GM18511 (cell line): ENCODE results near the gene PLPPR1.
"Not testable (repeated sequence)": the region's sequence is repeated elsewhere in the genome, so short reads cannot be mapped to it uniquely, and the experiment has no call there.

ENCODE experiments used
- ATAC-seq: cut with Tn5 transposase; IDR thresholded peaks from one replicate; pipeline ENCODE4 v1.9.1; 2021; ENCODE audit warnings: mild to moderate bottlenecking, moderate library complexity; ENCODE audit not compliant: unreplicated experiment

PLPPR1 gene

DNA sequence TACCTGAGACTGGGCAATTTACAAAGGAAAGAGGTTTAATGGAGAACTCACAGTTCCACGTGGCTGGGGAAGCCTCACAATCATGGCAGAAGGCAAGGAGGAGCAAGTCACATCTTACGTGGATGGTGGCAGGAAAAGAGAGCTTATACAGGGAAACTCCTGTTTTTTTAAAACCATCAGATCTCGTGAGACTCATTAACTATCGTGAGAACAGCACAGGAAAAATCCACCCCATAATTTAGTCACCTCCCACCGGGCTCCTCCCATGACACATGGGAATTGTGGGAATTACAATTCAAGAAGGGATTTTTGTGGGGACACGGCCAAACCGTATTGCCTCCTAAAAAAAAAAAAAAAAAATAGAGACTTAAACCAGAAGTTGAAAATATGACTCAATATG, 11.1 kb downstream of the PLPPR1 start:
- ATAC-seq: not testable (repeated sequence)

DNA sequence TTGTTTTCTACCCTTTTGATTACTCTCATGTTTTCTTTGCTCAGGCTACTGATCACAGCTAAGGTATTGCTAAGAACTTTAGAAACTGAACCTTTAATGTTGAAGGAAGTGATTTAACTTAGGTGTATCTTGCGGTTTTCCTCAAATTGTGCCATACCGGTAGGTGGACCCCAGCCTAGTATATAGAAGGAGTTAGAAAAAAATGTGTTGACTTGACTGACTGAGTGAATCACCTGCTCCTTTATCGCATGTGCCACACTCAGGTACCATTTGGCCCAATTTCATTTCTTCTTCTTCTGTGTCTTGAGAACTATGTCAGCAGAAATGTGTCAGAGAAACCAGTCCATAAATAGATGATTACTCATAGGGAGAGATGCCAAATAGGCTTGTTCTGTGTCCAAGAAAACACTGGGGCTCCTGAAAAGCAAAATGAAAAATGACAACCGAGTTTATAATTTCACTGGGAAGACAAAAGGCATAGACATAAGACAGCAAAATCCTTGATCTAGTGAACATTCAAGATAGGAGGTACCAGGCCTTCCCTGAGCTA, 19.4 kb downstream of the PLPPR1 start:
- no peak for ATAC-seq

DNA sequence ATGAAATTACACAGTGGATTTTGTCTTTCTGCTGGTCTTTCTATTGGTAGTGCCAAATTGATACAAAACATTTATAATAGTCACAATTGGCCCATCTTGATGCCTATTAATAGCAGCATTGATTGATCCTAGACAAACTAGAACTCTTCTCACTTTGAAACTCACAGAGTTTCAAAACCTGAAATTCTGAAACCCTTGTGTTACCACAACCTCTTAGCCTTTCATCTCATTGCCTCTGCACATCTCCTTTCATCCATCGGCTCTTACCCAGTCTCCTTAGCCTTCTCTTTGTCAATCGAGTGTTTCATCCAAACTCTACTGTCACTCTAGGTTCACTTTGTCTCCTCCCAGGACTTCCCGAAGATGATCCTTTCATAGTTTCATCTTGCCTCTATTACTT, 22.1 kb downstream of the PLPPR1 start:
- no peak for ATAC-seq

DNA sequence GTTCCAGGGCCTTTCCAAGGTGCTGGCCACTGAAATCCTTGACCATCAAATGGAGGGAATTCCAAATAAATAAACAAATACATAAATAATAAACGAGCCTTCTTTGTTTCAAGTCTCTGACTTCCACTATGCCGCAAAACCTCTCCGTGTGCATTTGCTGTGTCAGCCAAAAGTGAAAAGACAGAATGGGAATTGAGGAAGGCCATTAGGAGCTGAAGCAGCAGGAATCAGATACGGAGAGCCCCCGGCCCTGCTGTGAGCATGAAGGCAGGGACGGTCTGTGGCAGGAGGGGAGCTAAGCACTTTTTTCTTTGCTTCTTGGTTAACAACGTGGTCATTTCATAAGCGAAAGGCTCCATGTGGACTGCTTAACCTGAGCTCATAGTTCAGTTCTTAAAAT, 26.1 kb downstream of the PLPPR1 start:
- no peak for ATAC-seq

DNA sequence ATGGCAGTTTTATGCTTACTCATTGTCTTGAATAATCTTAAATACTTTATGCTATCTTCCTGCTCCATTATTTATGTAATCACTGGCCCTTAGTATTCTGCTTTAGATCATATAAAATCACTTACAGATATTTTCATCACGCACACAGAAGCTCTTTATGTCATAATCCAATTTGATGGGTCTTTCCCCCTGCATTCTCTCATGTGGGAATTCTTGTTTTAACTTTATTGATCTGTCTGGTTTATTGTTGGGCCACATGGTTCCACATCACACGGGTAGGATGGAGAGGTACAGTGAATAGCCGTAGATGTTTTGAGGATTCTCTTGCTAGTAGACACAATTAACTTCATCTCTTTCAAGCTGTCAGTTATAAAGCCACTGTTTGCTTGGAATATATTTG, 27.0 kb downstream of the PLPPR1 start:
- ATAC-seq: no peak

DNA sequence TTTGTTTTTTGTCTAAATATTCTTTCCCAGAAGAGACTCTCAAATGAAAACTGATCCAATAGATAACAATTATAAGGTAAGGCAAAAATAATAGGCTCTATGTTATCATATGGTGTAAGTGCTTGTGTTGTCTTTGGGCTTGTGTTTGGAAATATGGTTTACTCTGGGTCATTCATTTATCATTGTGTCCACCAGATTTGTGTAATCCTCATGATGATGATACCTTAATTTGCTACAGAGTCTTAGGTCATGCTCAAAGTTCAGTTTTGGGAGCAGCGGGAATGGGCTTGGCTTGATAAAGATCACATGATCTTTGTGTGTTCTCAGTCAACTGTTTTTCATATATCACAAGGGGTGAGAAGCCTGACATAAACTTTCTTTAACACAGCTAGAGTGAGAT, 34.2 kb downstream of the PLPPR1 start:
- no peak for ATAC-seq

DNA sequence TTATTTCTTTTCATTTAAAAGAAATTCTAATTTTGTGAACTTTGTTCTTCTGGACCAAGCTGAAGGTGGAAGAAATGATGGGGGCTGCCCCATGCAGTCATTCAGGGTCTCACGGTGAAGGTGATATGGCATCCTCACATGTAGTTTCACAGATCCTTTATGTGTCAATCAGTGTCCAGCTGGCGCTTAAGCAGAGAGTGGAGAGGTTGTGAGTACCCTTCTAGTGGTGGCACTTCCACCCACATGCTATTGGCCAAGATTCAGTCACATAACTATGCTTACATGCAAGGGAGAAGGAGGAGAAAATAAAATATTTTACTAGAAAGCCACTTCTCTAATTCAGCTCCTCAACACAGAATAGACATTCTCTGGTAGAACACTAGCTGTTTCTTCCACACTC, 34.7 kb downstream of the PLPPR1 start:
- no peak for ATAC-seq

DNA sequence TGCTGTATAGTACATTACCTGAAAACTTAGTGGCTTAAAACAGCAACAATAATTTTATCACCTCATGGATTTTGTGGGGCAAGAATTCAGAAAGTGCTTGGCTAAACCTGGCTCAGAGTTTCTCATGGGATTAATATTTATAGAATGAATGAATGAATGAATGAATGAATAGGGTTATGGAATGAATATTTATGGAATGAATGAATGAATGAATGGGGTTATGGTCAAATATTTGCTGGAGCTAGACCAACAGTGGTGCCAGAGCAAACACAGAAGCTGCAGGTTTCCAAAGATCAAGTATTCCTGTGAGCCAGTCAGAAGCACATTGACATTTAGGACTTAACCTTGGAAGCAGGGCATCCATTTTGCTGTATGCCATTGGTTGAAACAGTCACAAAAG, 35.7 kb downstream of the PLPPR1 start:
- ATAC-seq: no peak

DNA sequence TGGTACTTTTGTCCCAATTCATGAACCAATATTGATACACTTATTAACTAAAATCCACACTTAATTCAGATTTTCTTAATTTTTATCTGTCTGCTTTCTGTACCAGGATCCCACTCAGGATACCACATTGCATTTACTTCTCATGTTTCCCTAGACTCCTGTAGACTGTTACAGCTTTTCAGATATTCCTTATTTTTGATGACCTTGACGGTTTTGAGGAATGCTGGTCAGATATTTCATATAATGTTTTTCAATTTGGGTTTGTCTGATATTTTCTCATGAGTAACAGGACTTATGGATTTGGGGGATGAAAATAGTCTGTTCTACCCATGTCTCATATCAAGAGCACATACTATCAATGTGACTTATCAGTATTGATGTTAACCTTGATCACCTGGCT, 37.4 kb downstream of the PLPPR1 start:
- ATAC-seq: no peak

DNA sequence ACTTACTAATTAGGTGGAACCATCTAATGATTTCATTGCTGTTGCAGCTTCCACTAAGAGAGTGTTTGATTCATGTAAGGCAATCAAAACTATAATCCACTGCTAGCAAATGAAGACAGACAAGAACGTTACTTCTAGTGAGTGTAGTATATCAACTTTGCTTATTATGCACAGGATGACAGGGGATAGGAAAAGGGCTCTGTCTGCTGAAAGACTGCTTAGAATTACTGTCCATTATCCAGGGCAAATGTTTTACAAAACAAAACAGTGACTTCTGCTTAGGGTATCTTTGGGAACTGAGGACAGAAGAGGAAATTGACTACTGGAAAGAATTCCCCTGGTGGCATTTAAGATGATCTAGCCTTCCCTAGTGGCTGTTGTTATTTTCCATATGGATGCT, 40.2 kb downstream of the PLPPR1 start:
- ATAC-seq: no peak

DNA sequence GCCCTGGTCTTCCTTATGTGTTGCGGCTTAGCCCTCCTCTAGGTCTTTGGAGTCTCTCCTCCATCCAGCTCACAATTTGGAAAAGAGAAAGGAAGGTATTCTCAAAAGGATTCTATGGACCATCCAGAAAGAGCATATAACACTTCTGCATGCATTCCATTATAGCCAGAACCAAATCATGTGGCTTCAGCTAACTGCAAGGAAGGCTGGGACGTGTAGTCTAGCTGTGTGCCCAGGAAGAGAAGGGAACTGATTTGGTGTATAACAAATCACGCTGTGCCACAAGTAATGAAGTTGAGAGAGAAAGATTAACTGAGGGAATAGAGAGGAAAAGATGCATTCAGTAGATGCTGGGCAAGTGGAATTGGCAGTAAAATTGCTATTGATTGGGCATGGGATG, 43.7 kb downstream of the PLPPR1 start:
- ATAC-seq: no peak

DNA sequence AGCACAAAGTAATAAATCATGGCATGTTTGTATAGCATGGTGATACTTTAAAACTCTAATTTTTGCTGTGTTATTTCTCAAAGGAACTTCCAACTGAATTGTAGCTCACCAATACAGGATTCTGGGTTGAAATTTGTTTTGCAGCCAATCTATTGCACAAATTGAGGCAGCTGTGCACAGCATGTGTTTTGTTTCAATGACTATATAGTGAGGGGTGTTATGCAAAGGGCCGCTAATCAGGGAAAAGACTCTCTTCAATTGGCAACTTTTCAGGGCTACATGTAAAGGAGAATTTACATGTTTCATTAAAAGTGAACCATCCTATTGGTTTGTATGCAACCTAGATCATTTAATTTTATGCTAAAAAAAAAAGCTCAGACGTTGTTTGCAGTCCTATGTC, 44.6 kb downstream of the PLPPR1 start:
- ATAC-seq: no peak

DNA sequence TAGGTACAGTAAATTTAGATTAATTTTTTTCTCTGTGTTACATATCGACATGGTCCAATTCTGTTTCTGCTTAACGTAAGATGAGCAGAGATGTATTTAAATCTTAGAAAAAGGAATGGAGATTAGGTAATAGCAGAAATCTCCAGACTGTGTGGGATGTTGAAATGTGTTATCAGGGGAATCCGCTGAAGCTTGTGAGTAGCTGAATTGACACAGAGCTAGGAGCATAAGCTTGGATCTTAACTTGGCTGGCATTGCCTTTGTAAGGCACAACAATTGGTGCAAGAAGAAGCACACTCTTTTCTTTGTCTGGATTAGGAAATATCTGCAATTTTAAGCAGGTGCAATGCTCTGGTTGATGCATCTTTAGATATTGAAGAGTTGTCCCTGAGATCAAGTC, 53.1 kb downstream of the PLPPR1 start:
- no peak for ATAC-seq

DNA sequence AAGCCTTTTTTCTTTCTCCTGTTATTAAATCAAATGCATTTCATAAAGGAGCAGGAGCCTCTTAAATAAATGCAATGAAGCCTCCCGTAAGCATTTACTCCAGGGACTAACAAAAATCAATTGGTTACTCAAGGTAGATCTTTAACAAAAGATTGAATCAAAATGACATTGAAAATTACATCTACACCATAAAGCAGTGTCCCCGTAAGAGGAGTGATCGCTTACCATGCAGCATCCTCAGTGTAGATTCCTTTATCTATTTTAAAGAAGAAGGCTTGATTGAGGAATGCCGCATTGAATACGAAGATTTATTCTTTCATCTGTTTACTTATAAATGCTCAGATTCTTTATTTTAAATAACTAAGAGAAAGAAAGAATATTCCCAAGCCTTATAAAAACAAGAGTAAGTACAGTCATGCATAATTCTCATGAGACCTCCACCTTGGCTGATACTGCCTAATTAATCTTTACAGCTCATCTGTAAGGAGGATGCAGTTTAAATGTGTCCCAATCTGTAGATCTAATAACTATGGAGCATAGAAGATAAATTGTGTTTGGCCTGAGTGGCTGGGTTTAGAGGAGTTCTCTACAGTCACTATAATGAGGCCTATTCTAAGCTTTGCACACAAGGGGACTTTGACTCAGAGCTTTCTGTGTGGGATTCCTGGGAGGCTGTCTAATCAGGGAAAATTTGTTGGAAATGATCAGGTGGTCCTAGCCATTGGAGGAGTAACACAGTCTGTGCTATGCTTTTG, 55.1 kb downstream of the PLPPR1 start:
- ATAC-seq: no peak

DNA sequence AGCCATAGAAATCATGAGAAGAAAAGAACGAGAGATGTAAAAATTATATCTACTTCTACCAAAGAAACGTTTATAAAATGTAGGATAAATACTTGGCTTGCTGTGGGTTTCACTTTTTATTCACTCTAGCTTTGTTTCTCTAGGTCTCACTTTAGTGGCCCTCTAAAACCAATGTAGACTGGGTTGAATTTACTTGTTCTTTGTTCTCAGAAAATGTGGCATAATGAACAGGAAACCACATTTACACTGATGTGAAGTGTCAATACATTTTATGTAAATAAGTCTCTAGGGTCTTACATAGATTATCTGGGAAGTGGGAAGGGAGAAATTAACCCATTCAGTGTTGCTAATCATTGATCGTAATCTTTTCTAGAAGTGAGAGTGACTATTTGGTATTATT, 58.9 kb downstream of the PLPPR1 start:
- no peak for ATAC-seq

DNA sequence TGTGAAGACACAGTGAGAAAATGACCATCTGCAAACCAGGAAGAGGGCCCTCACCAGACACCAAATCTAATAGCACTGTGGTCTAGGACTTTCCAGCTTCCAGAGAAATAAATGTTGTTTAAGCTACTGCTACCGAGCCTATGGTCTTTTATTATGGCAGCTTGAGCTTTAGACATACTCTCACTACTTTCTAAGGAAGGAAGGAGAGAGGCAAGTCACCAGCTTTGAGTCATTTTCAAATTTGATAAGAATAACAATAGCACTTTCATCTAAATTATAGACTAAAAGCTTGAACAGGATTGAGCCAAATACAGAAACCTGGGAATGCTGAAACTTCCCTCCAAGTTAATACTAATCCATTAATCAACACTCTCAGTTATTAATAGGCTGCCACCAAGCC, 64.4 kb downstream of the PLPPR1 start:
- no peak for ATAC-seq

DNA sequence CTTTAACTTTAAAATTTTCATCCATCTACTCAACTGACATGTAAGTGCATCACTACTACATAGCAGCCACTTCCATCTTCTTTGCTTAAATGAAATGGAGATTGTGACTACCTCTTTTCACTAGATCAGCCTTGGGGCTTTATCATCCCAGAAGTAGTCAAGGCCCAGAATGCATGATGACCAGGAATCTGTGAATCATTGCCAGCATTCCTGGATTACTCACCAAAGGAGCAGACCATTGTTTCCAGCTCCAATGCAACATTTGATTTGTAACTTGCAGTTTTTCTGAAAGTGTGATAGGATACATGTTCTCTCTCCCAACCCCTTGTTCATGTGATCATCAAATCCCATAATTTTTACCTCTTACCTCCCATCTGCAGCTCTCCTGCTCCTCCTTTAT, 65.1 kb downstream of the PLPPR1 start:
- ATAC-seq: no peak

DNA sequence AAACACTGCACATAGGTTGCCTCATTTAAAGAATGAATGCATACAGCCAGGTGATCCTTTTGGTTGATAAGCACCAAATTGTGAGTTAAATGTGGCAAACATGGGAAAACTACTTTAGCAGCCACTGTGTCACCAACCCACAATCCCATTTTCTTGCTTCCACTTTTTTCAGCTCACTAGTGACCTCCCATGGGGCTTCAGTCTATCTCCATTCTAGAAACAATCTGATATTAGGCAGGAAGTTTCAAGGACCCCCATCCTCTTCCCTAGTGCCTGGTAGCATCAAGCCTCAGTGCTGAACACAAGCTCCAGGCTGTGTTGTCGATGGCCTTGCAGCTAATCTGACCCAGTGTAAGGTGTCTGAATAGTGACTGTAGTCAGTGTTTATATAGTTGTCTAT, 66.2 kb downstream of the PLPPR1 start:
- no peak for ATAC-seq

DNA sequence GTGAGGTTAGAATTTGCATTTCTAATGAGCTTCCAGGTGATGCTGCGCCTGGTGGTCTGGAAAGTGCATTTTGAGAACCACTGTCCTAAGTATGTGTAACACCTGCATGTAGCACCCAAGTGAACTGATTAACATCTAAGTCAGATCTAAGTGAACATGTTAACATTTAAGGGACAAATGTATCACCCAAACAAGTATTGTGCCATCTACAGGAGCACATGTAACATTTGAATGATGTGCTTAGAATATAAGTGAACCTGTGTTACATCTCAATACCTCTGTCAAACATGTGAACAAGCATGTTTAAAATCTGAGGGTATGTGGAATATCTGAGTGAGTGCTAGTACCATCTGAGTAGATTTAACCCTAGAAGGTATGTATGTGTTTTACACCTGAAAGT, 68.7 kb downstream of the PLPPR1 start:
- no peak for ATAC-seq

DNA sequence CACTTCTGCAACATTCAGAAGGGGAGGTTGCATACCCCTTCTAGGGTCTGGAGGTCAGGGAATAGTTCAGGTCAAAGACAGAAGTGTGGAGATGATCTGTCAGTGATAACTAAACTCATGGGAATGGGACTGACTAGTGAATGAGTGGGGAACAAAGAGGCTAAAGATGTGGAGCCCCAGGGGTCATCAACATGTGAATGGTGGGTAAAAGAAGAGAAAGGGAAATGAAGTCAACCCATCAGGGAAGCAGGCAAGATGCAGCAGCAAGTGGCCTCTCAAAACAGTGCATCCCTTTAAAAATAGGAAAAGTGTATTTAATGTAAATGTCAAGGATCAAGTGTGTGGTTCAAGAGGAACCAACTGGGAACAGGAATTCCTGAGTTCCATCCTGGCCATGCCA, 69.9 kb downstream of the PLPPR1 start:
- ATAC-seq: no peak

DNA sequence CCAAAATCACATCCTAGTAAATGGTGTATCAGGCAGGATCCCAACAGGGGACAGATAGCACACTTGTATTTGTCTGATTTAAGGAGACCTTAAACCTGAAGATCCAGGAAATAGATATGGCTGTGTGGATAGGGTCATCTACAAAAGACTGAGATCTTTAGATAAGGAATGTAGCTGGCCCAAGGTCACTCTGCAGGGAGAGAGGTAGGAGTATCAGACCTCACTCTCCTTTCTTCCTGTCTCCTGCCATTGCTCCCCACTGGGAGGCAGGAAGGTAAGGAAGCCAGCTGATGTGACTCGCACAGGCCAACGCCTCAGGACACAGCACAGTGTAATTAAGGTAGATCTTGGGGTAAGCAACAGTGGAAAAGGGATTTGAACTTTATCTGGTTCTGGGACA, 85.8 kb downstream of the PLPPR1 start:
- ATAC-seq: no peak

DNA sequence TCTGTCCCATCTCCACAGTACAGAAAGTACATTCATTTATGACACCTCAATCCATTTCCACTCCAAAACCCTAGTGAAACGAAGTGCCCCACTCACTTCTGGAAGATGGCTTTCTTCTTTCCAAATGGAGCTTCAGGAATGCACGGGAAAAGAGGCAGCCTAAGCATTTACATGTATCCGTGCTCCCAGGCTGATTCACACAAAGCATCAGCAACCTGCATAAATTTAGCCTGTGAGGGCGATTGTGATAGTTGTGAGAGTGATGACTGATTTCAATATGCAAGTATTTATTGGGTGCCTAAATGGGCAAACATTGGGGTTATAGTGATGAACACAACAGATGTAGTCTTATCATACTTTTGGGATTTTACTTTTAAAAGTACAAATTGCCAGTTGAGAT, 86.6 kb downstream of the PLPPR1 start:
- no peak for ATAC-seq

DNA sequence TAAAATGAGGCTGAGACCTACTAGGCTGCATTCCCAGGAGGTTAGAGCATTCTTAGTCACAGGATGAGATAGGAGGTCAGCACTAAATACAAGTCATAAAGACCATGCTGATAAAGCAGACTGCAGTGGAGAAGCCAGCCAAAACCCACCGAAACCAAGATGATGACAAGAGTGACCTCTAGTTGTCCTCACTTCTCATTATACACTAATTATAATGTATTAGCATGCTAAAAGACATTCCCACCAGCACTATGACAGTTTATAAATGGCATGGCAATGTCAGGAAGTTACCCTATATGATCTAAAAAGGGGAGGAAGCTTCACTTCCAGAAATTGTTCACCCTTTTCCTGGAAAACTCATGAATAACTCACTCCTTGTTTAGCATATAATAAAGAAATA, 88.6 kb downstream of the PLPPR1 start:
- ATAC-seq: no peak
